NCI-H1930 (cell line): ENCODE measurements around the gene MYO1D.
"Not testable (repeated sequence)": the region's sequence is repeated elsewhere in the genome, so short reads cannot be mapped to it uniquely, and the experiment has no call there.

Source experiments
- DNase-seq, 2 experiments: peaks; one replicate each; lab custom pipeline; 2025; lab: John Stamatoyannopoulos, UW

The MYO1D gene

GRCh38 chr17:32527146-32527545 lies 349.8 kb downstream of the MYO1D start:
- DNase-seq, result no peak

GRCh38 chr17:32525122-32525521 lies 351.8 kb downstream of the MYO1D start:
- DNase-seq, result no peak

- DNase-seq, result not testable (repeated sequence)
Measured at GRCh38 chr17:32524553-32524880, 352.4 kb downstream of the MYO1D start.

- DNase-seq, result no peak
Measured at GRCh38 chr17:32523827-32524552, 352.9 kb downstream of the MYO1D start.

- DNase-seq, result no peak
Measured at GRCh38 chr17:32523017-32523680, 353.8 kb downstream of the MYO1D start.

GRCh38 chr17:32520737-32521404 lies 356.1 kb downstream of the MYO1D start:
- no peak for DNase-seq

- DNase-seq, result no peak
Measured at GRCh38 chr17:32520104-32520701, 356.7 kb downstream of the MYO1D start.

GRCh38 chr17:32519228-32520103 lies 357.5 kb downstream of the MYO1D start:
- peak; percentile 59 to 65 for DNase-seq

- no peak for DNase-seq
Measured at GRCh38 chr17:32518646-32519227, 358.2 kb downstream of the MYO1D start.

- no peak for DNase-seq
Measured at GRCh38 chr17:32517982-32518381, 358.9 kb downstream of the MYO1D start.

GRCh38 chr17:32516940-32517701 lies 359.8 kb downstream of the MYO1D start:
- DNase-seq, result no peak

- no peak for DNase-seq
Measured at GRCh38 chr17:32516450-32516849, 360.5 kb downstream of the MYO1D start.

GRCh38 chr17:32515677-32516383 lies 361.1 kb downstream of the MYO1D start:
- no peak for DNase-seq

- no peak for DNase-seq
Measured at GRCh38 chr17:32514606-32515005, 362.3 kb downstream of the MYO1D start.

- DNase-seq, result no peak
Measured at GRCh38 chr17:32513579-32513978, 363.3 kb downstream of the MYO1D start.

GRCh38 chr17:32512328-32512727 lies 364.6 kb downstream of the MYO1D start:
- no peak for DNase-seq

- DNase-seq, result no peak
Measured at GRCh38 chr17:32510466-32510865, 366.5 kb downstream of the MYO1D start.

GRCh38 chr17:32508926-32509325 lies 368.0 kb downstream of the MYO1D start:
- no peak for DNase-seq

- DNase-seq, result no peak
Measured at GRCh38 chr17:32504166-32504990, 372.5 kb downstream of the MYO1D start.
